Stimulated activated CD4-positive, alpha-beta T cell treated with anti-CD3 and anti-CD28 coated beads, TNF-alpha, amount 100 ng/mL, for 48 hours (primary cell): ENCODE results near the gene PAGE2B.
"Not testable (repeated sequence)": the region's sequence is repeated elsewhere in the genome, so short reads cannot be mapped to it uniquely, and the experiment has no call there.

Source experiments
- DNase-seq, 3 donors: peaks; one replicate each; pipeline ENCODE4 v3.0.0-alpha.2; 2020; ENCODE audit warnings: low read depth in 3 of 3

The PAGE2B gene, protein sequence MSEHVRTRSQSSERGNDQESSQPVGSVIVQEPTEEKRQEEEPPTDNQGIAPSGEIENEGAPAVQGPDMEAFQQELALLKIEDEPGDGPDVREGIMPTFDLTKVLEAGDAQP

DNA sequence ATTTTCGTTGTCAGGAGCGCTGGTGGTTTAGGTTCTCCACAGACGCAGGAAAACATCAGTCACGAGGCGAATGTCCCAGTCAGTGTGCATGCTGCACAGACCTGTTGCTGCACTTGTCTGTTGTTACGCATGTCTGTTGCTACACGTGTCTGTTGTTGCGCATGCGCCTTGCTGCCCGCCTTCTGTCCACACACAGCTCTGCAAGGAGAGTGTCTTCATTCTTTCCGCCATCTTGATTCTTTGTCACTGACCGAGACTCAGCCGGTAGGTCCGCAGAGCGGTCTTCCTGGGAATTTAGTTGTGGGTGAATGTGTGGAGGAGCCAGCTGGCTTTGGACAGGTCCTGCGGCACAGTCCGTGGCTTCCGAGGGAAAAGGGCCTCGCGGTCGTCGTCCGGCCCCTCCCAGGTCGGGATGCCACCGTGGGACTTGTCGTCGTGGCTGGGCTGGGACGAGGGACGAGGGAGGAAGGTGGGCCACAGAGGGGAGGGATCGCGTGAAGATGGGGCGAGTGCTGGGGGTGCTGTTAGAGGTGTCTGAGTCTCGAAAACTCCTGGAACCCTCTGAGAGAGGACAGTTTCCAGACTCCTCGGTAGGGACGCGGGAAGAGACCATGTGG, at the start of gene PAGE2B:
Gene PAGE2B, plus strand, starts transcription at position 180 of the 617 bp plus-strand sequence. CDS start 1,012 bp downstream, outside the sequence.
- DNase-seq, result no peak

DNA sequence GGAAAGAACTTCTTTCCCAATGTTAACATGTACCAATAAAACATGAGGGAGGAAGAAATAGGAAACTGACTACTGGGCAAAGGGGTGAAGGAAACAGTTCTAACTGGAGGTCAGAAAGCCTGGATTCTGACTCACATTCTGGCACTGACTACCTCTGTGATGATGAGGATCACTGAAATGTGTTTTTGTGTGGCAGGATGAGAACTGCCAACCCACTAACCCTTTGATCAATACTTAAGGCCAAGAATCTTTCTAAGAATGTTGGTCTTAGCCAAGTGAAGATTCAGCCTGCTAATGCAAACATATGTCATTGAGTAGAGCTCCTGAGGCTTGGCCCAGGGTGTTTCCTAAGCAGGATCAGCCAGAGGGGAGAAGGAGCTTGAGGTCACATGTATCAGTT, 48.7 kb upstream of the PAGE2B start:
- no peak for DNase-seq

DNA sequence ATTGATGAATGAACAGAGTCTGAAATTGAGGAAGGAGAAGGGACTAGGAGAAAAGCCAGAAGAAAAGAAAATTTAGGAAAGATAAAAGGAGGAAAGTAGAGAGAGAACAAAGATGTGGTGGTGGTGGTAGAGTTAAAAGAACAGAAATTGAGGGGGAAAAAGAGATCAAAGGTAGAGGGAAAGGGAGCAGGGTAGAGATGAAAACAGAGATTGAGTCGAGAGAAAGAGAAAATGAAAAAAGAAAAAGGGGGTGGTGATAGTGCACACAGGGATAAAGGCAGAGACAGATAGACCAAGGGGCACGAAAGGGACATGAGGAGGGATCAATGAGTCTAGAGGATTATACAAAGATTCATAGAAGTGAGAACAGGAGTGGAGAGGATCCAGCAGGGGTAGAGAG, 48.0 kb upstream of the PAGE2B start:
- no peak for DNase-seq

DNA sequence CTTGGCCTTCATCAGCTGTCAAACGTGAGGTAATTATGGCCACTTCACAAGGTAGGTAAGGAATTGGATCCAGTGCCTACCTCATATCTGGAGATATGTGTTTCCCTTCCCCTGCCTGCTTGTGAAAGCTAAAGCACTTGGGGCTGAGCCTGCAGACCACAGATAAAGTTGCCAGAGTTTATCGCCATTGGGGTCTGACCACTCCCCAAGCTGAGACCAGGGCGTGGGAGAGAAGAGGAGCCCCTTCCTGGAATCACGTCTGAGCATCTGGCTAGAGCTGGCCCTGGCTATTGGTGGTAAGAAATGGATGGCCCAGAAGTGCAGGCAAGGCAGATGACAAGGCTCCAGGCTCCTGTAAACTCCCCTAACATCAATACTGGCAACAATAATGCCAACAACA, 46.8 kb upstream of the PAGE2B start:
- DNase-seq, result no peak

DNA sequence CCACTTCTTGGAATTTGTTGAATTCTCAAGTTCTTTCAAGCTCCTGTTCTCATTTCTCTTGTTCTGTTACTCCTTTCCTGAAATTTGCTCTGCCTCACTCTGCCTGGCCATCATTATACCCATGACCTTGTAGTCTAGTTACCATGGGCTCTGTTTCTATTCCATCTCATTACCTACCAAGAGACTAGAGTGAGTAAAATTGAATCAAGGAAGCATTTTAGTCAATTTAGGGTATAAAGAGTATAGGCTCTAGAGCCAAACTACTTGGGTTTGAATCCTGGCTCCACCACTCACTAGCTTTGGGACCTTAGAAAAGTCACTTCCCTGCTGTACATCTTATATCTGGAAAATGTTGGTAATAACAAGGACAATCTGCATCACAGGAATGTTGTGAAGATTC, 46.2 kb upstream of the PAGE2B start:
- DNase-seq, result no peak

DNA sequence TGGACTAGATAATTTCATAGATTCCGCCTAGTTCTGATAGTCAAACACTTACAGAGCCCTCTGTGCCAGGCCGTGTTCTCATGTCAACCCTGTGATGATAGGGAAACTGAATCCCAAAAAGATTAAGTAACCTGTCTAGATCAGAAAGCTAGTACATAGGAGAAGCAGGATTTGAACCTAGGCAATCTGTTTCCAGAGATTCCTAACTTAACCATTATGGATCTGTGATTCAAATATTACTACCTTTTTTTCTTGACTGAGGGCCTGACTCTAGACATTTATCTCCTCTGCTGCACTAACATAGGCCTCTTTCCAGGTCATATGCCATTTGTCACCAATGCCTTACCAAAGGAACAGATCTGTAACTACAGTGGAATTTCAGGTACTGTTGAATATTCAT, 45.5 kb upstream of the PAGE2B start:
- no peak for DNase-seq

DNA sequence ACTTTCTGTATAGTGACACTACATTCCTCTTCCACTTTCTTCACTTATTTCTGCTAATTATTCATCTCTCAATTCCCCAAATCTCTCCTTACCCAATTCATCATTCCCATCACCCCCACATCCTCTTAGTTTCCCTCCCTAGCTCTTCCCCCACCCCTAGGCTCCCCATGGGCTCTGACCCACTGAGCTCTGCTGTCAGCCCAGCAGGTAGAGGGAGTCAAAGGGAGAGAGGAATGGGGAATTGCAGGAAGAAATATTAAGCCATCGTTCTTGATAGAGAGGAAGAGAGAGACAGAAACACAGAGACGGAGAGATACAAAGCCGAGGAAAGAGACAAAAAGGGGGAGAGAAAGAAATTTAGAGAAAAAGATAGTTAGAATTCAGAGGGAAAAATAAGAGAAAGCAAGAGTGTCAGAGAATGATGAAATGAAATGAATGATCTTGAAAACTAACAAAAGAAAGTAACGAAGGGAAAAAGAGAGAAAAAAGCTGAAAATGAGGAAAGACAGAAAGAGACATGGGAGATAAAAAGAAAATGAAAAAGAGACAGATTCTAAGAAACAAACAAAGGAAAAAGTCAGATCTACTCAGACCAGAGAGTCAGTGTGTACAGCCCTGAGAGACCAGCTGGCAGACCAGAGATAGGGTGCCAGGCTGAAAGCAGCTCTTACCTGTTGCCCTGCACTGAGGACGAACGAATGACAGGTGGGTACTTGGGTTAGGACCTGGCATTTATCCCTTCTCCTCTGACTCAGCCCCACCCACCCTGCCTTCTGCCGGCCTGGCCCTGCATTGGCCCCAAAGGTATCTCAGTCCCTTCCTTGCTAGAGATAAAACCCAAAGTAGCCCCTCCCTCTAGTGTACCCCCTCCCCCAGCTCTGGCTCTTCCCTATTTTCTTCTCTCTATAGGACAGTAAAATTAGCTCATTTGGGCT, 44.3 kb upstream of the PAGE2B start, which contains the start of gene ALAS2:
Gene ALAS2, minus strand, starts transcription at position 707 of the 935 bp plus-strand sequence. CDS start 4,977 bp downstream, outside the sequence.
- DNase-seq, result no peak

DNA sequence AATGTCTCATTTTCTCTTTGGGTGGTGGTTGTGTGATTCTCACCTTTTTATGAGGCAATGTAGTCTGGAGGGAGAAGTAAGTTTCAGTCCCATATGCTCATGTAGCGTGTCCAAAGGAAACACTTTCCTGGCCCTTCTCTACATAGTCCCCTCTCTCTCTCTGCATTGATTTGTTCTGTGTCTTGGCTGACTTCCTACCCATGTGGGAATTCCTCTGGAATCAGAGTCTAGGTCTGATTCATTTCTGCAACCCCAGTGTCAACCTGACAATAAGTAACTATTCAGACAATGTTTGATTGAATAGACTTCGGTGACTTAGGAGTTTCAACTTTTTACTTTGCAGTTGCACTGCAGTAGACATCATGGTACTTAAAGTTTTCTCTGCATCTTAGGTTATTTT, 41.4 kb upstream of the PAGE2B start:
- DNase-seq, result no peak

DNA sequence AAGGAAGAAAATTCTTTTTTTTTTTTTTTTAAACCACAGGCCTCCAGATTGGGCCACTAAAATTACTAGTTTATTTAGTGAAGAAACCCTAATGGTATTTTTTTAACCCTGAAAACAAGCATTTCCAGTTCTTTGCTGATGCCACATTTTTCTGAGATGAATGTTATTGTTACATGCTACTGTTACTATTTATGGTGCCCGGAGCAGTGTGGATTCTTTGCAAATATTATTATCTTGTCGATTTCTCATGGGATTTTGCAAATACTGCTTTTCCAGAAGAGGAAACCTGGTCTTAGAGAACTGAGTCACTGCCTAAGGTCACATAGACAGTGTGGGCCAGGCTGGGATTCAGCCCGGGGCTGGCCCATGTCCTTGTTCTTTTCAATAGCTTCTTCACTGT, 35.4 kb upstream of the PAGE2B start:
- DNase-seq, result no peak

DNA sequence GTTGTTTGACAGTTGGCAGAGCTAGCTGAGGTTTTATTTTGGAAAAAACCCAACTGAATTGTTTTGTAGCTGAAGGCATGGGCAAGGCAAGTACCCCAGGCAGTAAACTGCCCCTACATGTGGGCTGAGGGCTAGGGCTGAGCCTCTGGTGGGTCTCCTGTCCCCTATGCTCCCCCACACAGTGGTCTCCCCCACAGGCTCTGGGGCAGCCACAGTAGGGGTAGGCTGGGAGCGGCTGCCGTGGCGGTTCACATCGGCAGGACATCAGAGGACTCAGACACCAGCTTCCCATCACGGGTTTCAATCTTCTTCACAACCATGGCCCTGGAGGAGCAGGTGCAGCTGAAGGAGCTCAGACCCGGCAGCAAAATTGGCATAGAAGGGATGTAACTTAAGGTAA, 33.3 kb upstream of the PAGE2B start:
- DNase-seq, result no peak

DNA sequence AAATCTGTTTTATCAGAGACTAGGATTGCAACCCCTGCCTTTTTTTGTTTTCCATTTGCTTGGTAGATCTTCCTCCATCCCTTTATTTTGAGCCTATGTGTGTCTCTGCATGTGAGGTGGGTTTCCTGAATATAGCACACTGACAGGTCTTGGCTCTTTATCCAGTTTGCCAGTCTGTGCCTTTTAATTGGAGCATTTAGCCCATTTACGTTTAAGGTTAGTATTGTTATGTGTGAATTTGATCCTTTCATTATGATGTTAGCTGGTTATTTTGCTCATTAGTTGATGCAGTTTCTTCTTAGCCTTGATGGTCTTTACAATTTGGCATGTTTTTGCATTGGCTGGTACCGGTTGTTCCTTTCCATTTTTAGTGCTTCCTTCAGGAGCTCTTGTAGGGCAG, 24.2 kb upstream of the PAGE2B start:
- DNase-seq, result not testable (repeated sequence)

DNA sequence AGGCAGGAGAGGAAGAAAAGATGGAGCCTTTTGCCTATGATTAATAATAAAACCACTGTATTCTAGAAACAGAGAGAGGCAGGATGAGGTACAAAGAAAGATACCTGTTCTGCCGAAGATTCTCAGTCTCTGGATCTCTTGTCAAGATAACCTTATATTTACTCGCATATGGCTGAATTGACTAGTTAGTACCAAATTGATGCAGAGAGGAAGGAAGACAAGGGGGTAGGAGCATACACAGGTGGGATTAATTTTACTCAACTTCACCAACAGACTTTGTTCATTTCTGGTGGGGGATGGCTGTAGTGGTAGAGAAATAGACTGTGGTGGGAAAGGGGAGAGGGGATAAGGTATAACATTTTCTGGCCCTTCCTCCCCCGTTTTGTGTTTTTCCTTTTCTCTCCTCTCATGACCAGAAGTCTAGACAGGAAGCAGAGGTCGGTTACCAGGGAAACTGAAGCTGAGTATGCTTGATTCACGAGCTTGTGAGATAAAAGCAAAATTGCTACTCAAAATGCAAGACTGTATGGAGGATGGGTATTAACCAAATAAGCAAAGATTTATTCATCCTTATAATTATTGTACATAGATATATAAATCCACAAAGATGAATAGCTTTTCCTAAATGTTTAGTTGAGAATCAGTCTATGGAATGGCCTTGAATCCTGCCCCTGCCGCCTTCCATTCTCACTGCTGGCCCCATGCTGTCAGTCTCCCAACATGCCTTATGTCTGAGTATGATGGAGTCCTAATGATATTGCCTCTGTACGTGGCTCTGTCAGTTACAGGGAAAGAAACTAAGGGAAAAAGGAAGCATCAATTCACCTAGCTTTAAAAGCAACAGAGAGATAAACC, 17.8 kb upstream of the PAGE2B start:
- DNase-seq, result no peak

DNA sequence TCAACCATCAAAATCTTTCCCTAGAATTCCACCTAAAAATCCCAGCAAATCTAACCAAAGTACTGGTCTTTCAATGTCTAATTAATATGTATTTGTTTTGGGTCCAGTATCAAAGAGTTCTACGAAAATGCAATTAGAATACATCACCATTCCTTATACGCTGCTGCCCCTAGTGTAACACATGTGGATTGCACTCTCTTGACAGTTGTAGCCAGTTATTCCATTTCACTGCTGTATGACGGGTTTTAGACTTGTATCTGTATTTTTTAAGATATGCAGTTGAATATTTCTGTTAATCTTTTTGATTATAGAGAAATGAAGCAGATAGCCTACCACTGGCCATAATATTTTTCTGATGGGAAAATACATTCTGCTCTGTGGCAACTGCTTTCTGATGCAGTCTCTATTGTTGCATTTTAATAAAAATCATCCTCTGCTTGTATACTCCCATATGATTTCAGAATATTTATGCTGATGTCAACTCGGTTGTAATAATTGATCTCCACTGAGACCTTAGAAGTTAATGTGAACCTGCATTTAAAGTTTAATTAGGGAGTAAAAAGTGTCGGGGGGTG, 17.1 kb upstream of the PAGE2B start:
- peak in 1 of 3 donors; percentile 19 for DNase-seq

DNA sequence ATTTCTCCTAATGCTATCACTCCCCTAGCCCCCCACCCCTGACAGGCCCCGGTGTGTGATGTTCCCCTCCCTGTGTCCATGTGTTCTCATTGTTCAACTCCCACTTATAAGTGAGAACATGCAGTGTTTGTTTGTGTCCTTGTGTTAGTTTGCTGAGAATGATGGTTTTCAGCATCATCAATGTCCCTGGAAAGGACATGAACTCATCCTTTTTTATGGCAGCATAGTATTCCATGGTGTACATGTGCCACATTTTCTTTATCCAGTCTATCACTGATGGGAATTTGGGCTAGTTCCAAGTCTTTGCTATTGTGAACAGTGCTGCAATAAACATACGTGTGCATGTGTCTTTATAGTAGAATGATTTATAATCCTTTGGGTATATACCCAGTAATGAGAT, 7.7 kb upstream of the PAGE2B start:
- DNase-seq, result not testable (repeated sequence)

DNA sequence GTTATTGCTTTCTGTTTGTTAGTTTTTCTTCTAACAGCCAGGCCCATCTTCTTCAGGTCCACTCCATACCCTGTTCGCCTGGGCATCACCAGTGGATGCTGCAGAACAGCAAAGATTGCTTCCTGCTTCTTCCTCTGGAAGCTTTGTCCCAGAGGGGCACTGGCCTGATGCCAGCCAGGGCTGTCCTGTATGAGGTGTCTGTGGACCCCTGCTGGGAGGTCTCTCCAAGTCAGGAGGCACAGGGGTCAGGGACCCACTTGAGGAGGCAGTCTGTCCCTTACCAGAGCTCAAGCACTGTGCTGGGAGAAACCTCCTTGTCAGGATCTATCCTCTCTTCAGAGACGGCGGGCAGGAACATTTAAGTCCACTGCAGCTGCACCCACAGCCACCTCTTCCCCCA, 2.5 kb upstream of the PAGE2B start:
- DNase-seq, result no peak

DNA sequence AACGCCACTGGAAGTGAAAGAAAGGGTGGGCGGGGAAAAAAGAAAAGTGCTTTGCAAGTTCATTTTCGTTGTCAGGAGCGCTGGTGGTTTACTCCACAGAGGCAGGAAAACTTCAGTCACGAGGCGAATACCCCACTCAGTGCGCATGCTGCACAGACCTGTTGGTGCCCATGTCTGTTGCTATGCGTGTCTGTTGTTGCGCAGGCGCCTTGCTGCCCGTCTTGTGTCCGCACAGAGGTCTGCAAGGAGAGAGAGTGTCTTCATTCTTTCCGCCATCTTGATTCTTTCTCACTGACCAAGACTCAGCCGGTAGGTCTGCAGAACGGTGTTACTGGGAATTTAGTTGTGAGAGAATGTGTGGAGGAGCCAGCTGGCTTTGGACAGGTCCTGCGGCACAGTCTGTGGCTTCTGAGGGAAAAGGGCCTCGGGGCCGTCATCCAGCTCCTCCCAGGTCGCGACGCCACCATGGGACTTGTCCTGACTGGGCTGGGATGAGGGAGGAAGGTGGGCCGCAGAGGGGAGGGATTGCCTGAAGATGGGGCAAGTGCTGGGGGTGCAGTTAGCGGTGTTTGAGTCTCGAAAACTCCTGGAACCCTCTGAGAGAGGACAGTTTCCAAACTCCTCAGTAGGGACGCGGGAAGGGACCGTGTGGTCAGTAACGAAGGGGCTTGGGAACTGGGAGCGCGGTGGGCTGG, 14.1 kb downstream of the PAGE2B start, which contains the start of gene PAGE2:
Gene PAGE2, plus strand, starts transcription at position 224 of the 695 bp plus-strand sequence. CDS start 1,003 bp downstream, outside the sequence.
- no peak for DNase-seq

DNA sequence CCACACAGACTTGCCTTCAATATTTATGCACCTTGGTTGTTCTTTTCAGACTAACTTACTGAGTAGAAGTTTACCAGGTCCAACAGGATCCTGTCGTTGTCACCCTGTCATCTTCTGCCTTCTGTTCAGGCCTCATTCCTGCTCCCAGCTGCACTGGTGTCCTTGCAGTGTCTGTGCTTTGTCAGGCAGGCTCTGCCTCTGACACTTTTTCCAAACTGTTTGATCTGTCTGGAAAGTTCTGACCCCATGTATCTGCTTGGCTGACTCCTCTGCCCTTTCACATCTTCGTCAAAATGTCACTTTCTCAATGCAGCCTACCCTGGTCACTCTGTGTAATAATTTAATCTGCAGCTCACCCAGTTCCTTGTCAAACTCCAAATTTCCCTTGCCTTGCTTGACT, 23.9 kb downstream of the PAGE2B start:
- DNase-seq, result no peak

DNA sequence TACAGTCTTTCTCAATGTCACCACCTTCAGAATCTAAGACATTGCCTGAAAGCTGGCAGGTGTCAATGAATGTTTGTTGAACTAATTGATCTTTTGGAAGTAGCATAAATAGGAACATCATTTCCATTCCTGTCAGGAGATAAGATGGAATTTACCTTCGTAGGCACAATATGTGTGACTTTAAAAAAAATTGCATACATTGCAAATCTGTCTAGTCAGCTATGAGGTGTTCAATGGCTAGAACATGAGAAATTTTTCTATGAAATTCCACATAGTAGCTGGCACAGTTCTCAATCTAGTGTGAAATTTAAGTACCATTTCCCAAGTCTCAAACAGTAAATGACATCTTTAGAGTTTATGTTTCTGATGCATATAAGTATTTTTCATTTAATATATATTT, 24.3 kb downstream of the PAGE2B start:
- DNase-seq, result no peak

DNA sequence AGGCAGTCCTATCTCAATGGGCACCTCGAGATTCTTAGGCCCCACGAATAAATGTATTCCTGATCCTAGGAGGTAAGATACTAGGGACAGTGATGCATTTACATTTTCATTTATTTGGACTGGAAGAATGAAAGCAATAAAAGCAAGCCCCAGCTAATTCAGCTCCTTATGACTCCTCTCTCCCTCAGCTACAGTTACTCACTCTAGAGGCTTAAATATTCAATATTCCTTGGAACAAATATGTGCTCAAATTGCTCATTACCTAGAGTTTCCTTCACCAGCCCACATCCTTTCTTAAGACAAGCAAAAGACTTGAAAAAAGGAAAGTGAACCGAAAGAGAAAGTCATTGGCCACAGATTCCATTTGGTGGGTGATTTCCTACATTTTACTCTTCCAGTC, 27.9 kb downstream of the PAGE2B start:
- no peak for DNase-seq

DNA sequence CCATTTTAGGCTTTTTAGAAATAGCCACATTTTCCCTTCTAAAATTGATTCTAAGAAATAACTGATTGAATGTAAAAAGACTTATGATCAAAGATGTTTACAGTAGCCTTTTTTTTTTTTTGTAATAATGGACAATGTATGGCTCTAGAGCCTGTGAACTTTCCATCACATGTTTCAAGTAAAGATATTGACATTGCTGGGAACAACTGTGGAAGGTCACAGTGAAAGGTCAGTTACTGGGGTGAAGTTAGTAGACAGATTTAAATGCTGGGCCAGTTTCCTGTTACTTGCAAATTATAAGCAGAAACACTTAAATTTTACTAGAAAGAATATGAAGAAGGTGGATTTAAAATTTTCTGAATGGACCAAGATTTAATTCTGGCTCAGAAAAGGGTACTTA, 32.4 kb downstream of the PAGE2B start:
- no peak for DNase-seq

DNA sequence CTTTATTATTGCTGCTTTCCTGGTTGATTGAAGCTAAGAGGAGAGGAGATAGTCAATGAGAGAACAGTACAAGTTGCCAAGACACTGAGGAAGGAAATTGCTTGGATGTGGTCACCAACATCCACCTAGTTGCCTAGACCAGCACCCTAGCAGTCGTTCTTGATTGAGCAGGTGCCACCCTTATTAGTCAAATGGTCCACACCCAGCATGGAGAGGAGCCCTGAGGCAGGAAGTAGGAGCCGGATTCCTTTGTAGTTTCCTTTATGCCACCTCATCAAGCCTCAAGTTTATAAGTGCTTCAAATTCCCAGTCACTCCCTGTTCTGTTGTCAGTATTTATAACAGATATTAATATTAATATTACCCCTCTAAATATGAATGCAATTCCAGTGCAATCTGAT, 33.1 kb downstream of the PAGE2B start:
- DNase-seq, result no peak
